Vagina (tissue), 2 donors: ENCODE measurements around the gene SYNRG. TPM values are rescaled to one million over a fixed set of nuclear protein-coding genes. Genes with fewer than 3 reads are reported as not detected.
"Not testable (repeated sequence)": the region's sequence is repeated elsewhere in the genome, so short reads cannot be mapped to it uniquely, and the experiment has no call there.

Experiments
- DNase-seq, 2 donors: peaks; one replicate each; pipeline ENCODE4 v3.0.0-alpha.2; 2017; ENCODE audit errors: extremely low spot score in 2 of 2
- H3K27ac ChIP-seq: fragments of 200-600 bp; sonication (generic); one replicate; pipeline ENCODE4 v1.5.1; 2019
- H3K27me3 ChIP-seq: fragments of 200-600 bp; sonication (generic); one replicate; pipeline ENCODE4 v1.5.1; 2019
- H3K36me3 ChIP-seq, 2 donors: fragments of 200-600 bp; sonication (generic); one replicate each; pipeline ENCODE4 v1.5.1; 2017 to 2019
- H3K4me1 ChIP-seq: fragments of 200-600 bp; sonication (generic); one replicate; pipeline ENCODE4 v1.5.1; 2019
- H3K4me3 ChIP-seq, 2 donors: fragments of 200-600 bp; sonication (generic); 1 replicate in 1 of 2; 2 replicates in 1 of 2; pipeline ENCODE4 v1.5.1; 2016 to 2019
- H3K9me3 ChIP-seq: fragments of 200-600 bp; sonication (generic); one replicate; pipeline ENCODE4 v1.5.1; 2019
- POLR2A ChIP-seq, 2 donors: fragments of 450-650 bp; IDR thresholded peaks; one replicate each; pipeline ENCODE4 v1.6.1; 2017; ENCODE audit warnings: antibody characterized with exemption in 2 of 2, mild to moderate bottlenecking in 2 of 2, moderate library complexity in 2 of 2
- POLR2AphosphoS5 ChIP-seq, 2 donors: sonication (generic); formaldehyde crosslinking; IDR thresholded peaks; one replicate each; pipeline ENCODE4 v1.9.0; 2017; ENCODE audit warnings: antibody characterized with exemption in 2 of 2, mild to moderate bottlenecking in 2 of 2, low read depth in 1 of 2; ENCODE audit not compliant: insufficient read depth in 1 of 2
- intact Hi-C: fragments of 100-400 bp; cut with DNase I; formaldehyde crosslinking; loops from one replicate; pipeline ENCODE4 v1.15.1; 2023
- total RNA-seq: library from RNA; depleted of rRNA; stranded (reverse); fragments of >200 nt; gene quantifications from one replicate; pipeline ENCODE4 v1.2.3, GENCODE V29; 2016
- TF ChIP-seq, protein P1 (sequence below), 3 experiments: fragments of 450-650 bp in 2 of 3; fragments of 200-600 bp in 1 of 3; sonication (generic) in 1 of 3; IDR thresholded peaks; one replicate each; pipeline ENCODE4 v1.5.1; 2017 to 2019; ENCODE audit warnings: antibody characterized with exemption in 3 of 3, mild to moderate bottlenecking in 2 of 3, moderate library complexity in 2 of 3

Gene SYNRG
- total RNA-seq, 1 donor from 2014 or later = 42.2 TPM

- Histone ChIP-seq H3K36me3 (peaks cover 0 to 6% of the 10 kb centered on the region in 2 donors), H3K9me3 (no peaks in the 10 kb centered on the region), H3K4me3 (no peak overlapping the region), H3K27me3 (no peaks in the 10 kb centered on the region), H3K27ac (no peak overlapping the region), H3K4me1 (peaks cover 22% of the 10 kb centered on the region)
- DNase-seq = no peak
- intact Hi-C loops = no loop called here
- TF ChIP-seq POLR2A (IDR thresholded peaks at IDR 0.05) (no peak), POLR2AphosphoS5 (IDR thresholded peaks at IDR 0.05; ENCODE audit: insufficient read depth in 1 of 2, low read depth in 1 of 2) (no peak)
- TF ChIP-seq, protein P1, sequence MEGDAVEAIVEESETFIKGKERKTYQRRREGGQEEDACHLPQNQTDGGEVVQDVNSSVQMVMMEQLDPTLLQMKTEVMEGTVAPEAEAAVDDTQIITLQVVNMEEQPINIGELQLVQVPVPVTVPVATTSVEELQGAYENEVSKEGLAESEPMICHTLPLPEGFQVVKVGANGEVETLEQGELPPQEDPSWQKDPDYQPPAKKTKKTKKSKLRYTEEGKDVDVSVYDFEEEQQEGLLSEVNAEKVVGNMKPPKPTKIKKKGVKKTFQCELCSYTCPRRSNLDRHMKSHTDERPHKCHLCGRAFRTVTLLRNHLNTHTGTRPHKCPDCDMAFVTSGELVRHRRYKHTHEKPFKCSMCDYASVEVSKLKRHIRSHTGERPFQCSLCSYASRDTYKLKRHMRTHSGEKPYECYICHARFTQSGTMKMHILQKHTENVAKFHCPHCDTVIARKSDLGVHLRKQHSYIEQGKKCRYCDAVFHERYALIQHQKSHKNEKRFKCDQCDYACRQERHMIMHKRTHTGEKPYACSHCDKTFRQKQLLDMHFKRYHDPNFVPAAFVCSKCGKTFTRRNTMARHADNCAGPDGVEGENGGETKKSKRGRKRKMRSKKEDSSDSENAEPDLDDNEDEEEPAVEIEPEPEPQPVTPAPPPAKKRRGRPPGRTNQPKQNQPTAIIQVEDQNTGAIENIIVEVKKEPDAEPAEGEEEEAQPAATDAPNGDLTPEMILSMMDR (IDR thresholded peaks at IDR 0.05) = no peak
These were observed 1.8 kb upstream of the SYNRG start for GRCh38 chr17:37610971-37611370.

DNA sequence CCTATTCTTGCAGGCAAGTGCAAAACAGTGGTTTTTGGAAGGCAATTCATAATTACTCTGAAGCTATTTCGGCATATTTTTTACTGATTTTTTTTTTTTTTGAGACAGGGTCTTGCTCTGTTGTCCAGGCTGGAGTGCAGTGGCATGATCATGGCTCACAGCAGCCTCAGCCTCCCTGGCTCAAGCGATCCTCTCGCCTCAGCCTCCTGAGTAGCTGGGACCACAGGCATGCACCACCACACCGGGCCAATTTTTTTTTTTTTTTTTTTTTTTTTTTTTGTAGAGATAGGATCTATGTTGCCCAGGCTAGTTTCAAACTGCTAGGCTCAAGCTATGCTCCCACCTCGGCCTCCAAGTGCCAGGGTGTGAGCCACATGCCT, 813 bp upstream of the SYNRG start:
- DNase-seq, H3K27me3 ChIP-seq, H3K36me3 ChIP-seq, intact Hi-C loops, H3K9me3 ChIP-seq: not testable (repeated sequence)
- peaks cover 30% of the 10 kb centered on the region for H3K4me1 ChIP-seq
- peak overlapping the region; percentile 84 to 92 for H3K4me3 ChIP-seq
- H3K27ac ChIP-seq = peak overlapping the region; percentile 91

DNA sequence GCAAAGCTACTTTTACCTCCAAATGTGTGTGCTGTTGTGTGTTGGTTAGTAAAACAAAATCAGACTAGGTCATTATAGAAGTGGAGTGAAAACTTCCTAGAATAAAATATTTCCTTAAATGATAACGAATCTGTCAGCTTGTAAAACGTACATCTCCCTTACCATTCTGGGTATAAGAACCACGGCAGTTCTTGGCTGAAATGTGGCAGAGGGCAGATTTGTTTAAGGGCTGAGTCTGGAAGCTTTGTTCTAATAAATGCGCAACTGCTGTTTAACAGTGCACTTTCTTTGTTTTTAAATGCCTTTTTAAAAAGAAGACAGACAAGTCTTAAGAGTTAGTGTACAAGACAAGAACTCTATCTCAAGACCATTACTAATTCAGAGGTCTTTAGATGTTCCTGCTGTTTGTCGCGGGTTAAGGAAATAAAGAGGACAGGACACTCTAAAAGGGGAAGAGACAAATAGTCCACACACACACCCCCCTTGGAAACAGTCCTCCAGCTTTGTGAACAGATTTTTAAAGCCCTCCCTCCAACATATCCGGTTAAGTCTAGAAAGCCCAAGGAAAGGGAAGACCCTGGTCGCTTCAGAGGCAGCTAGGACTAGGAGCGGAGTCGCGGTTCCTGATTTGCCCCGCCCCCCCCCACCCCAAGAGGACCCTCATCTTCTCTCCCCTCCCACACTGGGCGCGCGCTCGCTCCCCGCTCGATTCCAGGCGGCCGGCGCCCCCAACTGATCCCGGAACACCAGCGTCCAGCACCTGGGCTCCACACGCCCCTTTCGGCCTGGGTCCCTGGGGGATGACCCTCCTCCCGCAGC, 658 bp downstream of the SYNRG start:
- intact Hi-C loops = no loop called here
- H3K27ac ChIP-seq = peak overlapping the region; percentile 91
- no peaks in the 10 kb centered on the region for H3K36me3 ChIP-seq
- H3K27me3 ChIP-seq = no peaks in the 10 kb centered on the region
- no peaks in the 10 kb centered on the region for H3K9me3 ChIP-seq
- peak in 1 of 2 donors; percentile 88 for DNase-seq
- TF ChIP-seq POLR2AphosphoS5 (IDR thresholded peaks at IDR 0.05; ENCODE audit: insufficient read depth in 1 of 2, low read depth in 1 of 2) = no peak
- TF ChIP-seq POLR2A (IDR thresholded peaks at IDR 0.05) = no peak
- TF ChIP-seq, protein P1 (IDR thresholded peaks at IDR 0.05) = no peak
- H3K4me3 ChIP-seq = peak overlapping the region; percentile 84 to 92
- H3K4me1 ChIP-seq = peaks cover 44% of the 10 kb centered on the region

- peaks cover 0 to 3% of the 10 kb centered on the region in 2 donors for H3K36me3 ChIP-seq
- peak overlapping the region; percentile 84 to 92 for H3K4me3 ChIP-seq
- peaks cover 52% of the 10 kb centered on the region for H3K4me1 ChIP-seq
- peak overlapping the region; percentile 91 for H3K27ac ChIP-seq
- no peak for DNase-seq
- H3K27me3 ChIP-seq = no peaks in the 10 kb centered on the region
- no peaks in the 10 kb centered on the region for H3K9me3 ChIP-seq
- no peak for TF ChIP-seq POLR2A (IDR thresholded peaks at IDR 0.05)
- TF ChIP-seq, protein P1 (IDR thresholded peaks at IDR 0.05) = no peak
- no peak for TF ChIP-seq POLR2AphosphoS5 (IDR thresholded peaks at IDR 0.05; ENCODE audit: insufficient read depth in 1 of 2, low read depth in 1 of 2)
- intact Hi-C loops = no loop called here
These were observed 1.4 kb downstream of the SYNRG start for GRCh38 chr17:37607637-37608331.

- Histone ChIP-seq H3K36me3 (peaks cover 0 to 3% of the 10 kb centered on the region in 2 donors), H3K4me1 (peaks cover 54% of the 10 kb centered on the region), H3K4me3 (no peak overlapping the region), H3K27me3 (no peaks in the 10 kb centered on the region), H3K9me3 (no peaks in the 10 kb centered on the region), H3K27ac (no peak overlapping the region)
- DNase-seq = no peak
- TF ChIP-seq POLR2AphosphoS5 (IDR thresholded peaks at IDR 0.05; ENCODE audit: insufficient read depth in 1 of 2, low read depth in 1 of 2) = no peak
- TF ChIP-seq POLR2A (IDR thresholded peaks at IDR 0.05) = no peak
- TF ChIP-seq, protein P1 (IDR thresholded peaks at IDR 0.05) = no peak
- intact Hi-C loops = no loop called here
These were observed 3.3 kb downstream of the SYNRG start for GRCh38 chr17:37605813-37606505.
